H1 (cell line): ENCODE results near the gene GEN1. TPM values are rescaled to one million over a fixed set of nuclear protein-coding genes. Genes with fewer than 3 reads are reported as not detected.

ENCODE experiments used
- CTCF ChIA-PET: fragments of 300-600 bp; sonication (Branson Sonifier 250); formaldehyde crosslinking; loops from one replicate; lab custom pipeline; 2021; ENCODE audit not compliant: partially characterized antibody; lab: Charles Lee
- POLR2A ChIA-PET: fragments of 300-600 bp; sonication (Branson Sonifier 250); formaldehyde crosslinking; loops from one replicate; lab custom pipeline; 2021; ENCODE audit warnings: inconsistent platforms; ENCODE audit not compliant: partially characterized antibody; lab: Charles Lee
- DNase-seq, 2 experiments: peaks; one replicate each; pipeline versions ENCODE4 v3.0.0 to v3.0.0-alpha.2; 2010 to 2022; ENCODE audit warnings: low spot score in 2 of 2, low read depth in 1 of 2, mixed read lengths in 1 of 2
- FAIRE-seq: peaks from 2 replicates; lab custom pipeline; 2011; peaks lifted over from hg19 to GRCh38; lab: Jason Lieb, UNC
- H2AFZ ChIP-seq: 2 replicates; pipeline ENCODE4 v1.8.1; 2012; ENCODE audit warnings: low read length, inconsistent platforms
- H2AK5ac ChIP-seq: 2 replicates; pipeline ENCODE4 v1.6.1; 2013; ENCODE audit warnings: low read depth, low read length
- H2BK120ac ChIP-seq: replicated peaks from 2 replicates; pipeline ENCODE3; 2013; ENCODE audit warnings: low read depth, low read length, inconsistent platforms
- H2BK12ac ChIP-seq: 2 replicates; pipeline ENCODE4 v1.6.1; 2013; ENCODE audit warnings: low read depth, low read length
- H2BK15ac ChIP-seq: 2 replicates; pipeline ENCODE4 v1.6.1; 2013; ENCODE audit warnings: low read length
- H2BK20ac ChIP-seq: 2 replicates; pipeline ENCODE4 v1.6.1; 2013; ENCODE audit warnings: low read length
- H2BK5ac ChIP-seq: 2 replicates; pipeline ENCODE4 v1.6.1; 2013; ENCODE audit warnings: low read depth, low read length
- H3K14ac ChIP-seq: 2 replicates; pipeline ENCODE4 v1.6.1; 2013; ENCODE audit warnings: inconsistent platforms; ENCODE audit not compliant: insufficient read length
- H3K18ac ChIP-seq: 2 replicates; pipeline ENCODE4 v1.6.1; 2013; ENCODE audit warnings: low read length; ENCODE audit errors: extremely low read depth
- H3K23ac ChIP-seq: 2 replicates; pipeline ENCODE4 v1.6.1; 2013; ENCODE audit warnings: inconsistent platforms; ENCODE audit not compliant: insufficient read length
- H3K23me2 ChIP-seq: 2 replicates; pipeline ENCODE4 v1.6.1; 2013; ENCODE audit warnings: low read depth, low read length
- H3K27ac ChIP-seq: 2 replicates; pipeline ENCODE4 v1.6.1; 2011; ENCODE audit warnings: low read depth, low read length, inconsistent platforms
- H3K27me3 ChIP-seq, 4 experiments: replicated peaks in 1 of 4; 1 replicate in 1 of 4; 2 replicates in 3 of 4; pipeline versions ENCODE4 v1.6.1 to v1.8.1; 2011 to 2013; ENCODE audit warnings: low read length in 3 of 4, mild to moderate bottlenecking in 3 of 4, inconsistent platforms in 2 of 4, mixed read lengths in 2 of 4, moderate library complexity in 1 of 4; ENCODE audit not compliant: control insufficient read depth in 3 of 4, insufficient read depth in 3 of 4; ENCODE audit errors: extremely low read depth in 1 of 4
- H3K36me3 ChIP-seq, 4 experiments: 2 replicates each; pipeline versions ENCODE4 v1.6.1 to v1.8.1; 2011 to 2013; ENCODE audit warnings: mild to moderate bottlenecking in 4 of 4, low read length in 3 of 4, moderate library complexity in 2 of 4, control low read depth in 1 of 4, inconsistent platforms in 1 of 4; ENCODE audit not compliant: insufficient read depth in 4 of 4, control insufficient read depth in 2 of 4
- H3K4ac ChIP-seq: replicated peaks from 2 replicates; pipeline ENCODE3; 2013; ENCODE audit warnings: low read length, low read depth, mixed read lengths, inconsistent platforms; ENCODE audit not compliant: insufficient read length
- H3K4me1 ChIP-seq, 4 experiments: replicated peaks in 1 of 4; 1 replicate in 1 of 4; 2 replicates in 3 of 4; pipeline versions ENCODE4 v1.6.1 to v1.8.1; 2011 to 2013; ENCODE audit warnings: low read length in 3 of 4, inconsistent platforms in 2 of 4, mixed read lengths in 1 of 4; ENCODE audit not compliant: insufficient read depth in 4 of 4, control insufficient read depth in 3 of 4
- H3K4me2 ChIP-seq, 2 experiments: 2 replicates each; pipeline versions ENCODE4 v1.6.1 to v1.8.1; 2011 to 2013; ENCODE audit warnings: low read depth in 2 of 2, low read length in 2 of 2, control low read depth in 1 of 2, inconsistent platforms in 1 of 2, mild to moderate bottlenecking in 1 of 2; ENCODE audit not compliant: insufficient read depth in 1 of 2
- H3K4me3 ChIP-seq, 4 experiments: fragments of 200-600, 300-600 bp in 1 of 4; sonication (generic), shearing (Covaris generic), sonication (Bioruptor Twin) in 1 of 4; 2 replicates each; pipeline versions ENCODE4 v1.5.1 to v1.8.1; 2011 to 2016; ENCODE audit warnings: low read length in 4 of 4, low read depth in 3 of 4, control low read depth in 2 of 4, inconsistent platforms in 2 of 4, mild to moderate bottlenecking in 2 of 4, mixed read lengths in 1 of 4, moderate library complexity in 1 of 4; ENCODE audit not compliant: insufficient read depth in 2 of 4; ENCODE audit errors: extremely low read depth in 1 of 4
- H3K56ac ChIP-seq: replicated peaks from 2 replicates; pipeline ENCODE3; 2013; ENCODE audit warnings: low read depth, mild to moderate bottlenecking, mixed read lengths, low read length, inconsistent platforms; ENCODE audit not compliant: insufficient read length
- H3K79me1 ChIP-seq: 2 replicates; pipeline ENCODE4 v1.6.1; 2013; ENCODE audit warnings: low read depth, low read length, control low read depth
- H3K79me2 ChIP-seq, 2 experiments: 2 replicates each; pipeline versions ENCODE4 v1.6.1 to v1.8.1; 2012 to 2013; ENCODE audit warnings: low read length in 2 of 2, mild to moderate bottlenecking in 2 of 2, inconsistent platforms in 1 of 2; ENCODE audit not compliant: insufficient read depth in 2 of 2, control insufficient read depth in 1 of 2
- H3K9ac ChIP-seq, 4 experiments: replicated peaks in 1 of 4; 1 replicate in 1 of 4; 2 replicates in 3 of 4; pipeline versions ENCODE4 v1.6.1 to v1.8.1; 2011 to 2013; ENCODE audit warnings: low read depth in 3 of 4, low read length in 3 of 4, control low read depth in 2 of 4, mild to moderate bottlenecking in 2 of 4, moderate library complexity in 2 of 4, inconsistent platforms in 1 of 4; ENCODE audit errors: extremely low read depth in 1 of 4
- H3K9me3 ChIP-seq, 2 experiments: 2 replicates each; pipeline versions ENCODE4 v1.6.1 to v1.8.1; 2012 to 2013; ENCODE audit warnings: mild to moderate bottlenecking in 2 of 2, moderate library complexity in 2 of 2, control low read depth in 1 of 2, inconsistent platforms in 1 of 2, low read depth in 1 of 2, low read length in 1 of 2, mixed read lengths in 1 of 2; ENCODE audit not compliant: insufficient read depth in 2 of 2
- H4K20me1 ChIP-seq, 2 experiments: replicated peaks in 1 of 2; 2 replicates each; pipeline versions ENCODE3 to v1.8.1; 2011 to 2013; ENCODE audit warnings: inconsistent platforms in 2 of 2, low read length in 2 of 2, mild to moderate bottlenecking in 1 of 2; ENCODE audit not compliant: insufficient read depth in 2 of 2, control insufficient read depth in 1 of 2
- H4K5ac ChIP-seq: 2 replicates; pipeline ENCODE4 v1.6.1; 2013; ENCODE audit warnings: low read length, low read depth, mixed read lengths, inconsistent platforms; ENCODE audit not compliant: insufficient read length
- H4K8ac ChIP-seq: 2 replicates; pipeline ENCODE4 v1.8.0; 2013; ENCODE audit warnings: mild to moderate bottlenecking, moderate library complexity, low read length, inconsistent platforms; ENCODE audit not compliant: insufficient read depth; ENCODE audit errors: extremely low read depth
- H4K91ac ChIP-seq: replicated peaks from 2 replicates; pipeline ENCODE3; 2013; ENCODE audit warnings: low read length, mixed read lengths, inconsistent platforms; ENCODE audit not compliant: insufficient read length
- EGR1 ChIP-seq: IDR thresholded peaks from 2 replicates; pipeline ENCODE4 v1.6.1; 2011; ENCODE audit warnings: low read depth, low read length, borderline replicate concordance
- GTF2F1 ChIP-seq: IDR thresholded peaks from 2 replicates; pipeline ENCODE4 v1.6.1; 2012; ENCODE audit warnings: low read depth, low read length, improper control_type of control experiment, borderline replicate concordance
- KDM4A ChIP-seq: IDR thresholded peaks from one replicate; pipeline ENCODE4 v1.7.1; 2012; ENCODE audit warnings: low read depth, mild to moderate bottlenecking, moderate library complexity, low read length, inconsistent platforms; ENCODE audit not compliant: severe bottlenecking
- NRF1 ChIP-seq: IDR thresholded peaks from 2 replicates; pipeline ENCODE4 v1.6.1; 2011; ENCODE audit warnings: mild to moderate bottlenecking, low read depth, low read length, improper control_type of control experiment
- TAF1 ChIP-seq: IDR thresholded peaks from 2 replicates; pipeline ENCODE4 v1.6.1; 2011; ENCODE audit warnings: mild to moderate bottlenecking, low read depth, low read length
- WGBS, 2 experiments: shearing (Covaris generic) in 1 of 2; methylation state at CpG; one replicate each; pipeline versions ENCODE4 v1.1.6 to v1.1.7; 2013 to 2015; ENCODE audit warnings: low lambda C conversion rate in 2 of 2, mixed read lengths in 2 of 2, inconsistent platforms in 1 of 2, low coverage in 1 of 2, missing lambda C conversion rate in 1 of 2; ENCODE audit not compliant: insufficient replicate concordance in 2 of 2, insufficient coverage in 1 of 2, insufficient read length in 1 of 2; ENCODE audit errors: extremely low coverage in 1 of 2, missing lambda C conversion rate in 1 of 2; 5-methylcytosine and 5-hydroxymethylcytosine counted together
- polyA plus RNA-seq, 7 experiments: library from polyadenylated mRNA; depleted of rRNA in 3 of 7; stranded (reverse) in 5 of 7; unstranded in 2 of 7; fragments of >200 nt in 5 of 7; fragments of 200-250 nt in 2 of 7; gene quantifications; 1 replicate in 5 of 7; 2 replicates in 1 of 7; 4 replicates in 1 of 7; pipeline versions ENCODE4 v1.2.1 to v1.2.3, GENCODE V29; 2011 to 2013; ENCODE audit warnings: missing spikeins in 2 of 7, mixed read lengths in 2 of 7
- total RNA-seq: library from RNA; stranded (reverse); fragmentation: NEBNext Ultra II Directional; extraction: Animal tissue kit (Norgen Biotek cat#: 25700); gene quantifications from 2 replicates; pipeline ENCODE4 v1.2.1, GENCODE V29; 2021

The GEN1 gene
- total and polyA plus RNA-seq, 2 of the 8 experiments (the other 6 are each of a cell fraction or from before 2014, with no cell fraction given) = 6.9 to 19.2 TPM

- peaks cover 11 to 90% (median 41%) of the 10 kb centered on the region in 4 experiments for H3K36me3 ChIP-seq
- no peak for TF ChIP-seq EGR1
- no peak for TF ChIP-seq NRF1
- no peak for TF ChIP-seq TAF1
- TF ChIP-seq KDM4A = no peak
- no peak for TF ChIP-seq GTF2F1
Observed at GRCh38 chr2:17710547-17711248, 43.2 kb upstream of the GEN1 start.

More at GRCh38 chr2:17710547-17711248, 43.2 kb upstream of the GEN1 start:
- Histone ChIP-seq H2AFZ (no peak overlapping the region), H3K9me3 (no peaks in the 10 kb centered on the region), H3K79me2 (no peaks in the 10 kb centered on the region), H3K23ac (no peak overlapping the region), H4K8ac (no peak overlapping the region), H2BK120ac (no peak overlapping the region), H3K56ac (no peak overlapping the region), H3K4me1 (no peaks in the 10 kb centered on the region), H3K27ac (no peak overlapping the region), H3K4me3 (no peak overlapping the region), H3K4me2 (no peak overlapping the region), H3K23me2 (no peaks in the 10 kb centered on the region), H2BK5ac (no peak overlapping the region), H3K79me1 (no peaks in the 10 kb centered on the region), H2AK5ac (no peak overlapping the region), H3K14ac (no peak overlapping the region), H3K4ac (no peak overlapping the region), H3K27me3 (no peaks in the 10 kb centered on the region), H3K18ac (no peak overlapping the region), H2BK15ac (no peak overlapping the region), H4K20me1 (peaks cover 1% of the 10 kb centered on the region in 2 experiments), H4K5ac (no peak overlapping the region), H4K91ac (no peak overlapping the region), H2BK20ac (no peak overlapping the region), H3K9ac (no peak overlapping the region), H2BK12ac (no peak overlapping the region)
- CTCF ChIA-PET = interaction anchor here (2.0 kb wide), 1 partner anchor 9 kb away, joined by 6 read pairs; no protein-coding TSS in a partner anchor
- POLR2A ChIA-PET = no interaction called here
- DNase-seq = no peak
- no peak for FAIRE-seq
- WGBS, 2 experiments = 83% methylated on average over 9 of the region's 9 CpGs; no CpG with 5 or more reads in 1 of the 2 experiments
